ENCODE measurements around the gene LAMP2. TPM values are rescaled to one million over a fixed set of nuclear protein-coding genes. Genes with fewer than 3 reads are reported as not detected.

The LAMP2 gene
- total and polyA plus RNA-seq, 2 of the 8 experiments (the other 6 are each of a cell fraction or from before 2014, with no cell fraction given): 21.2 to 29.9 TPM

DNA sequence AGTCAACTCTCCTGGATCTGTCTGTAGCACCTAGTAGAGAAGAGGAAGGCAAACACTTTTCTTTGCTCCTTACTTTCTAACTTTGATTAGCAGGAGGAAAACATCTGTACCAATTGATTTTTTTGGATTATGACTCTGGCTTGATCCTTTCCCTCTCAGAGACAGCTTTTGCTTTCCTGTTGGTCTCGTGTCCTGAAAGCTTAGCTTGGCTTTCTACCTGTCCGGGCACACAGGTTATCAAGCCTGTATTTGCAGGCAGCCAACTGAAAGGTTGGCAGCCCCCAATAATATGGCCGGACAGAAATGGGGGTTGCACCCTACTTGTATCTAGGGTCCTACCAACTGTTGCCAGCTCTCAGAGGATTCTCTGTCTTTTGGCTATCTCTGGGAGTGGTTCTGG is 43.1 kb upstream of the LAMP2 start:
- Histone ChIP-seq H2BK20ac (ENCODE audit: low read length) (no peak overlapping the region), H3K4me3 (ENCODE audit: extremely low read depth in 1 of 4, insufficient read depth in 2 of 4, low read depth in 3 of 4, low read length in 4 of 4) (no peak overlapping the region), H3K23me2 (ENCODE audit: low read depth, low read length) (no peaks in the 10 kb centered on the region), H3K9ac (replicated peaks in 1 of 4; ENCODE audit: extremely low read depth in 1 of 4, low read depth in 3 of 4, low read length in 3 of 4) (no peak overlapping the region), H2BK15ac (ENCODE audit: low read length) (no peak overlapping the region), H2AK5ac (ENCODE audit: low read depth, low read length) (no peak overlapping the region), H2BK5ac (ENCODE audit: low read depth, low read length) (no peak overlapping the region), H3K4ac (replicated peaks; ENCODE audit: insufficient read length, low read depth, low read length) (no peak overlapping the region), H3K18ac (ENCODE audit: extremely low read depth, low read length) (no peak overlapping the region), H2AFZ (ENCODE audit: low read length) (no peak overlapping the region), H3K4me1 (replicated peaks in 1 of 4; ENCODE audit: control insufficient read depth in 3 of 4, insufficient read depth in 4 of 4, low read length in 3 of 4) (peaks cover 0 to 3% (median 0%) of the 10 kb centered on the region in 4 experiments; a peak in 1 of 7 replicates), H2BK12ac (ENCODE audit: low read depth, low read length) (no peak overlapping the region), H3K23ac (ENCODE audit: insufficient read length) (no peak overlapping the region), H3K27me3 (replicated peaks in 1 of 4; ENCODE audit: control insufficient read depth in 3 of 4, extremely low read depth in 1 of 4, insufficient read depth in 3 of 4, low read length in 3 of 4) (no peaks in the 10 kb centered on the region), H3K4me2 (ENCODE audit: insufficient read depth in 1 of 2, low read depth in 2 of 2, low read length in 2 of 2) (no peak overlapping the region), H4K20me1 (replicated peaks in 1 of 2; ENCODE audit: control insufficient read depth in 1 of 2, insufficient read depth in 2 of 2, low read length in 2 of 2) (no peaks in the 10 kb centered on the region), H3K36me3 (ENCODE audit: control insufficient read depth in 2 of 4, insufficient read depth in 4 of 4, low read length in 3 of 4) (no peaks in the 10 kb centered on the region), H3K9me3 (ENCODE audit: insufficient read depth in 2 of 2, low read depth in 1 of 2, low read length in 1 of 2) (no peaks in the 10 kb centered on the region), H3K14ac (ENCODE audit: insufficient read length) (no peak overlapping the region), H3K79me2 (ENCODE audit: control insufficient read depth in 1 of 2, insufficient read depth in 2 of 2, low read length in 2 of 2) (no peaks in the 10 kb centered on the region), H4K91ac (replicated peaks; ENCODE audit: insufficient read length, low read length) (no peak overlapping the region), H3K27ac (ENCODE audit: low read depth, low read length) (no peak overlapping the region), H4K5ac (ENCODE audit: insufficient read length, low read depth, low read length) (no peak overlapping the region), H3K79me1 (ENCODE audit: low read depth, low read length) (no peaks in the 10 kb centered on the region), H2BK120ac (replicated peaks; ENCODE audit: low read depth, low read length) (no peak overlapping the region), H4K8ac (ENCODE audit: extremely low read depth, insufficient read depth, low read length) (no peak overlapping the region), H3K56ac (replicated peaks; ENCODE audit: insufficient read length, low read depth, low read length) (no peak overlapping the region)
- FAIRE-seq: no peak
- DNase-seq (ENCODE audit: low read depth in 1 of 2, low spot score in 2 of 2): no peak
- 83% methylated on average over 2 of the region's 3 CpGs; no CpG with 5 or more reads in 1 of the 2 experiments for WGBS, 2 experiments (ENCODE audit: extremely low coverage in 1 of 2, insufficient coverage in 1 of 2, insufficient read length in 1 of 2, insufficient replicate concordance in 2 of 2, low coverage in 1 of 2, low lambda C conversion rate in 2 of 2, missing lambda C conversion rate in 1 of 2)
- ChIA-PET CTCF (ENCODE audit: partially characterized antibody) (interaction anchor here (0.6 kb wide), 1 partner anchor 228 kb away, joined by 3 read pairs; no protein-coding TSS in a partner anchor), POLR2A (ENCODE audit: partially characterized antibody) (no interaction called here)
- TF ChIP-seq CBX8 (IDR thresholded peaks at IDR 0.05; ENCODE audit: borderline replicate concordance, low read depth, low read length) (no peak), GTF2F1 (IDR thresholded peaks at IDR 0.05; ENCODE audit: borderline replicate concordance, low read depth, low read length) (no peak), CREB1 (IDR thresholded peaks at IDR 0.05) (no peak), SUZ12 (IDR thresholded peaks at IDR 0.05; ENCODE audit: low read length) (no peak), BCL11A (IDR thresholded peaks at IDR 0.05; ENCODE audit: low read depth in 2 of 2, low read length in 2 of 2) (no peak), EZH2 (IDR thresholded peaks at IDR 0.05; ENCODE audit: low read depth, low read length, severe bottlenecking) (no peak), KDM5A (IDR thresholded peaks at IDR 0.05; ENCODE audit: low read length) (no peak), RBBP5 (IDR thresholded peaks at IDR 0.05; ENCODE audit: borderline replicate concordance, low read depth, low read length) (no peak), ASH2L (IDR thresholded peaks at IDR 0.05; ENCODE audit: low read length) (no peak), SIRT6 (IDR thresholded peaks at IDR 0.05; ENCODE audit: low read length) (no peak), RAD21 (IDR thresholded peaks at IDR 0.05 in 1 of 2, conservative IDR thresholded peaks at IDR 0.05 in 1 of 2; ENCODE audit: low read depth in 2 of 2, low read length in 2 of 2) (no peak)
- TF ChIP-seq, protein P1, sequence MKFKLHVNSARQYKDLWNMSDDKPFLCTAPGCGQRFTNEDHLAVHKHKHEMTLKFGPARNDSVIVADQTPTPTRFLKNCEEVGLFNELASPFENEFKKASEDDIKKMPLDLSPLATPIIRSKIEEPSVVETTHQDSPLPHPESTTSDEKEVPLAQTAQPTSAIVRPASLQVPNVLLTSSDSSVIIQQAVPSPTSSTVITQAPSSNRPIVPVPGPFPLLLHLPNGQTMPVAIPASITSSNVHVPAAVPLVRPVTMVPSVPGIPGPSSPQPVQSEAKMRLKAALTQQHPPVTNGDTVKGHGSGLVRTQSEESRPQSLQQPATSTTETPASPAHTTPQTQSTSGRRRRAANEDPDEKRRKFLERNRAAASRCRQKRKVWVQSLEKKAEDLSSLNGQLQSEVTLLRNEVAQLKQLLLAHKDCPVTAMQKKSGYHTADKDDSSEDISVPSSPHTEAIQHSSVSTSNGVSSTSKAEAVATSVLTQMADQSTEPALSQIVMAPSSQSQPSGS (IDR thresholded peaks at IDR 0.05; ENCODE audit: low read length): no peak
